SJSA1 (cell line): ENCODE results near the gene DUSP15. TPM values are rescaled to one million over a fixed set of nuclear protein-coding genes. Genes with fewer than 3 reads are reported as not detected.
A peak's percentile ranks its signal among the peaks of the same experiment; 100 is the strongest.
"Not testable (repeated sequence)": the region's sequence is repeated elsewhere in the genome, so short reads cannot be mapped to it uniquely, and the experiment has no call there.

Experiments used
- DNase-seq, 2 experiments: peaks; one replicate each; pipeline ENCODE4 v3.0.0-alpha.2; 2015 to 2020; ENCODE audit warnings: low spot score in 2 of 2, low read depth in 1 of 2
- H3K27ac ChIP-seq: fragments of 250-450 bp; sonication (Bioruptor Pico); 2 replicates; pipeline ENCODE4 v1.5.1; 2020; ENCODE audit warnings: mild to moderate bottlenecking, moderate library complexity
- H3K27me3 ChIP-seq: fragments of 250-450 bp; sonication (Bioruptor Pico); replicated peaks from 2 replicates; pipeline ENCODE4 v1.5.1; 2020; ENCODE audit warnings: mild to moderate bottlenecking, moderate library complexity
- H3K36me3 ChIP-seq: fragments of 250-450 bp; sonication (Bioruptor Pico); 2 replicates; pipeline ENCODE4 v1.5.1; 2020; ENCODE audit warnings: mild to moderate bottlenecking
- H3K4me1 ChIP-seq: fragments of 250-450 bp; sonication (Bioruptor Pico); replicated peaks from 2 replicates; pipeline ENCODE4 v1.6.1; 2021; ENCODE audit warnings: mild to moderate bottlenecking
- H3K4me3 ChIP-seq: fragments of 250-450 bp; sonication (Bioruptor Pico); 2 replicates; pipeline ENCODE4 v1.5.1; 2020; ENCODE audit warnings: mild to moderate bottlenecking
- H3K9me3 ChIP-seq: fragments of 250-450 bp; sonication (Bioruptor Pico); replicated peaks from 2 replicates; pipeline ENCODE4 v1.5.1; 2020; ENCODE audit warnings: mild to moderate bottlenecking
- total RNA-seq: library from RNA; depleted of rRNA; stranded (reverse); fragments of >200 nt; shearing (Covaris generic); gene quantifications from 2 replicates; pipeline ENCODE4 v1.2.3, GENCODE V29; 2014

Gene DUSP15
- total RNA-seq, 1 experiment from 2014 or later, result 1.5 TPM

- Histone ChIP-seq H3K4me3 (no peak overlapping the region), H3K4me1 (peaks cover 90% of the 10 kb centered on the region), H3K27ac (peak overlapping the region; percentile 10; the same call in 1 of the 2 replicates), H3K9me3 (no peaks in the 10 kb centered on the region), H3K27me3 (no peaks in the 10 kb centered on the region), H3K36me3 (no peaks in the 10 kb centered on the region; the same call in 1 of the 2 replicates)
- peak; percentile 96 to 98 for DNase-seq
Observed at GRCh38 chr20:31835977-31836852, 34.1 kb downstream of the DUSP15 start.

- peaks cover 84% of the 10 kb centered on the region for H3K4me1 ChIP-seq
- H3K9me3 ChIP-seq, result no peaks in the 10 kb centered on the region
- no peaks in the 10 kb centered on the region for H3K27me3 ChIP-seq
- no peak overlapping the region for H3K4me3 ChIP-seq
- no peak overlapping the region for H3K27ac ChIP-seq
- no peak for DNase-seq
- no peaks in the 10 kb centered on the region; the same call in 1 of the 2 replicates for H3K36me3 ChIP-seq
Observed at GRCh38 chr20:31835554-31835953, 34.8 kb downstream of the DUSP15 start.

GRCh38 chr20:31833931-31834521, 36.3 kb downstream of the DUSP15 start:
- Histone ChIP-seq H3K4me1 (peaks cover 78% of the 10 kb centered on the region), H3K36me3 (no peaks in the 10 kb centered on the region; the same call in 1 of the 2 replicates), H3K27ac (peak overlapping the region; percentile 55), H3K4me3 (no peak overlapping the region), H3K27me3 (no peaks in the 10 kb centered on the region), H3K9me3 (no peaks in the 10 kb centered on the region)
- DNase-seq, result peak; percentile 89 to 91

GRCh38 chr20:31833130-31833930, 37.0 kb downstream of the DUSP15 start:
- H3K4me3 ChIP-seq, result no peak overlapping the region
- peak overlapping the region; percentile 55 for H3K27ac ChIP-seq
- DNase-seq, result peak; percentile 83 to 87
- H3K9me3 ChIP-seq, result no peaks in the 10 kb centered on the region
- H3K4me1 ChIP-seq, result peaks cover 71% of the 10 kb centered on the region
- H3K27me3 ChIP-seq, result no peaks in the 10 kb centered on the region
- H3K36me3 ChIP-seq, result no peaks in the 10 kb centered on the region; the same call in 1 of the 2 replicates

GRCh38 chr20:31831771-31832306, 38.5 kb downstream of the DUSP15 start:
- Histone ChIP-seq H3K4me3 (no peak overlapping the region), H3K4me1 (peaks cover 56% of the 10 kb centered on the region), H3K9me3 (no peaks in the 10 kb centered on the region), H3K36me3 (no peaks in the 10 kb centered on the region; the same call in 1 of the 2 replicates), H3K27ac (no peak overlapping the region), H3K27me3 (no peaks in the 10 kb centered on the region)
- no peak for DNase-seq

- DNase-seq, result no peak
- Histone ChIP-seq H3K36me3 (no peaks in the 10 kb centered on the region; the same call in 1 of the 2 replicates), H3K4me1 (peaks cover 50% of the 10 kb centered on the region), H3K27ac (no peak overlapping the region), H3K27me3 (no peaks in the 10 kb centered on the region), H3K9me3 (no peaks in the 10 kb centered on the region), H3K4me3 (no peak overlapping the region)
Observed at GRCh38 chr20:31831211-31831610, 39.1 kb downstream of the DUSP15 start.

GRCh38 chr20:31830406-31830981, 39.8 kb downstream of the DUSP15 start:
- H3K27ac ChIP-seq, result no peak overlapping the region
- no peak overlapping the region for H3K4me3 ChIP-seq
- H3K9me3 ChIP-seq, result no peaks in the 10 kb centered on the region
- DNase-seq, result no peak
- no peaks in the 10 kb centered on the region; the same call in 1 of the 2 replicates for H3K36me3 ChIP-seq
- H3K27me3 ChIP-seq, result no peaks in the 10 kb centered on the region
- peaks cover 43% of the 10 kb centered on the region for H3K4me1 ChIP-seq

- H3K9me3 ChIP-seq, result no peaks in the 10 kb centered on the region
- H3K27ac ChIP-seq, result no peak overlapping the region
- no peak for DNase-seq
- peaks cover 36% of the 10 kb centered on the region for H3K4me1 ChIP-seq
- H3K36me3 ChIP-seq, result no peaks in the 10 kb centered on the region; the same call in 1 of the 2 replicates
- no peak overlapping the region for H3K4me3 ChIP-seq
- H3K27me3 ChIP-seq, result no peaks in the 10 kb centered on the region
Observed at GRCh38 chr20:31829731-31830130, 40.6 kb downstream of the DUSP15 start.

GRCh38 chr20:31828016-31828415, 42.3 kb downstream of the DUSP15 start:
- not testable (repeated sequence) for H3K4me3 ChIP-seq, H3K27ac ChIP-seq, H3K36me3 ChIP-seq, H3K27me3 ChIP-seq, H3K9me3 ChIP-seq, DNase-seq
- peaks cover 36% of the 10 kb centered on the region for H3K4me1 ChIP-seq

- H3K36me3 ChIP-seq, result no peaks in the 10 kb centered on the region; the same call in 1 of the 2 replicates
Observed at GRCh38 chr20:31827059-31827458, 43.3 kb downstream of the DUSP15 start.

GRCh38 chr20:31826074-31826473, 44.3 kb downstream of the DUSP15 start:
- no peaks in the 10 kb centered on the region for H3K36me3 ChIP-seq
- no peak for DNase-seq
- H3K27ac ChIP-seq, result no peak overlapping the region
- peaks cover 38% of the 10 kb centered on the region for H3K4me1 ChIP-seq
- H3K9me3 ChIP-seq, result no peaks in the 10 kb centered on the region
- H3K4me3 ChIP-seq, result no peak overlapping the region
- no peaks in the 10 kb centered on the region for H3K27me3 ChIP-seq

More at GRCh38 chr20:31827059-31827458, 43.3 kb downstream of the DUSP15 start:
- Histone ChIP-seq H3K27me3 (no peaks in the 10 kb centered on the region), H3K4me3 (no peak overlapping the region), H3K9me3 (no peaks in the 10 kb centered on the region), H3K27ac (no peak overlapping the region), H3K4me1 (peaks cover 37% of the 10 kb centered on the region)
- no peak for DNase-seq

- Histone ChIP-seq H3K4me1 (peaks cover 34% of the 10 kb centered on the region), H3K4me3 (no peak overlapping the region), H3K27me3 (no peaks in the 10 kb centered on the region), H3K36me3 (no peaks in the 10 kb centered on the region), H3K9me3 (no peaks in the 10 kb centered on the region), H3K27ac (no peak overlapping the region)
- DNase-seq, result no peak
Observed at GRCh38 chr20:31824554-31825313, 45.6 kb downstream of the DUSP15 start.
